GM19328 (cell line): ENCODE data around the gene DOCK7.
"Not testable (repeated sequence)": the region's sequence is repeated elsewhere in the genome, so short reads cannot be mapped to it uniquely, and the experiment has no call there.

Experiments used
- ATAC-seq: cut with Tn5 transposase; IDR thresholded peaks from one replicate; pipeline ENCODE4 v1.9.1; 2021; ENCODE audit warnings: mild to moderate bottlenecking, moderate library complexity; ENCODE audit not compliant: unreplicated experiment

The DOCK7 gene

GRCh38 chr1:62536865-62537264 lies 151.3 kb downstream of the DOCK7 start:
- ATAC-seq, result no peak

DNA sequence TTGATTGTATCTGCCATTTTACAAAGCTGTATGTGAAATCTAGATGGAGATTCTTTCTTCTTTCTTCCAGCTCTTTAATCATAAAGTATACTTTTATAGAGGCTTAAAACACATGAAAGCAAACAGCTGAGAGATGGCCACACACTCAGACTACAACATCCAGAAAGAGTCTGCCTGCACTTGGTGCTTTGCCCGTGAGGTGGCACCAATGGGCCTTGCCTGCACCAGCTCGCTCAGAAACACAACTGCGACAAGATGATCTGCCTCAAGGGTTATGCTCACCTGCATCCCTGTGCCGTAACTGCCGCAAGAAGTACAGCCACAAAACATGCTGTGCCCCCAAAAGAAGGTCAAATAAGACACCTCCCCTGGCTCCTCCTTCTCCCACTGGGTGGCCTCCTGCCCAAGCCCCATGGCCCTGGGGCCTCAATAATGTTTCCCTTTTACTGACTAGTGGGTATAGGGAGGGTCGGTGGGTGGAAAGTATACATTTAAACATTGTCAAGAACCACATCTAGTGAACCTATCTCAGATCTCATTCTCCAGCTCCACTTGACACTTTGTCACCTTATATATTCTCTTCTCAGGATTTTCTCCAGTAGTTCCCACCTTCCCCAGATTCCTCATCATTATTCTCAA lies 157.6 kb downstream of the DOCK7 start:
- no peak for ATAC-seq

- no peak for ATAC-seq
Measured at GRCh38 chr1:62529227-62529626, 159.0 kb downstream of the DOCK7 start.

GRCh38 chr1:62528015-62528414 lies 160.2 kb downstream of the DOCK7 start:
- no peak for ATAC-seq

DNA sequence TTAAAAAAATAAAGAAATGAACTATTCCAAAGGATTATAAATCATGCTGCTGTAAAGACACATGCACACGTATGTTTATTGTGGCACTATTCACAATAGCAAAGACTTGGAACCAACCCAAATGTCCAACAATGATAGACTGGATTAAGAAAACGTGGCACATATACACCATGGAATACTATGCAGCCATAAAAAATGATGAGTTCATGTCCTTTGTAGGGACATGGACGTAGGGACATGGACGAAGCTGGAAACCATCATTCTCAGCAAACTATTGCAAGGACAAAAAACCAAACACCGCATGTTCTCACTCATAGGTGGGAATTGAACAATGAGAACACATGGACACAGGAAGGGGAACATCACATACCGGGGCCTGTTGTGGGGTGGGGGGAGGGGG lies 160.8 kb downstream of the DOCK7 start:
- not testable (repeated sequence) for ATAC-seq

DNA sequence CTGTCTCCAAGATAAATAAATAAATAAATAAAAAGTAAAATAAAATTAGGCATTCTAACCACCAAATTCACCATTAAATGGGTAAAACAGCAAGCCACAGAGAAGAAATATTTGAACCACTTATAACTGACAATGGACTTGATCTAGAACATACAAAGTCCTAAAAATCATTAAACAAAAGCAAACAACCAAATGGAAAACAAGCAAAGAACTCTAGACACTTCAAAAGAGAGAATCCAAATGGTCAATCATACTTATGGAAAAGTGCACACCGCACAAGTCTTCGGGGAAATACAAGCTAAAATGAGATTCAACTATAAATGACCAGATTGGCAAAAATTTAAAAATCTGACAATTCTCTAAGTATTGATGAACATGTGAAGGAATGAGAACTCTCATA lies 164.3 kb downstream of the DOCK7 start:
- no peak for ATAC-seq

GRCh38 chr1:62516600-62516999 lies 171.6 kb downstream of the DOCK7 start:
- ATAC-seq, result no peak

DNA sequence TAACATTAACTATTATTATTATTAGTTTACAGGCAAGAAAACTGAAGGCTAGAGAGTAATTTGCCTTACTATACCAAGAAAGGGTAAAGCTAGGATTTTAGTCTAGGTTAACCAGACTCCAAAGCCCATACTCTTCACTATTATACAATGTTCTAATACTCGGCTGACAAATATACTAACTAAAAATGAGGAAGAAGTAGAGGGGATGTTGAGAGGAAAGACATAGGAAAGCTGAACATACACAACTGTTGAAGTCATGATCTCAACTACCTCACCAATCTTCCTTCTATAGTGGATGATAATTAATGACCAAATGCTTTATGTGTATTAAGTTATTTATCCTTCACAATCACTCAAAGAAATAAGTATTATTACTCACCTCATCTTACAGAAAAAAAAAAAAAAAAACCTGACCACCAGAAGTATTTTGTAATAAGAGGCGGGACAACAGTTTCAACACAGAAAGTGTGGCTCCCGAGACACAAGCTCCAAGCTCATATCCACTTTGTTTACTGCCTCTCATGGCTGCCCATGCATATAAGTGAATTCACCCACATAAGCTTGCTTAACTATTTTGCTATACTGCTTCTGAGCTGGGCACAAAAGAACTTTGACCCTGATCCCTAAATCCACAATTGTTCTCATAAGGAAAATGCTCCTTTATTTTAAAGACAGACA lies 173.3 kb downstream of the DOCK7 start:
- no peak for ATAC-seq

- ATAC-seq, result no peak
Measured at GRCh38 chr1:62513013-62513412, 175.2 kb downstream of the DOCK7 start.

DNA sequence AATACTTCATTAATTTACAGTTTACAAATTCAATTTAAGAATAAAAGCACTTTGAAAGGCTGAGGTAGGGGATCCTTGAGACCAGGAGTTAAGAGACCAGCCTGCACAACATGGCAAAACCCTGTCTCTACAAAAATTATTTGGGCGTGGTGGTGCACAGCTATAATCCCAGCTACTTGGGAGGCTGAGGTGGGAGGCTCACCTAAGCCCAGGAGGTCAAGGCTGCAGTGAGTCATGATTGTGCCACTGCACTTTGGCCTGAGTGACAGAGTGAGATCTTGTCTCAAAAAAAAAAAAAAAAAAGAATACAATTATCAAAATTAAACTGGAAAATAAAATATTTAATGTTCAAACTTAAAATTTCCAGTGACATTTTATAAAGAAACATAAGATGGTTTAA lies 179.2 kb downstream of the DOCK7 start:
- no peak for ATAC-seq

DNA sequence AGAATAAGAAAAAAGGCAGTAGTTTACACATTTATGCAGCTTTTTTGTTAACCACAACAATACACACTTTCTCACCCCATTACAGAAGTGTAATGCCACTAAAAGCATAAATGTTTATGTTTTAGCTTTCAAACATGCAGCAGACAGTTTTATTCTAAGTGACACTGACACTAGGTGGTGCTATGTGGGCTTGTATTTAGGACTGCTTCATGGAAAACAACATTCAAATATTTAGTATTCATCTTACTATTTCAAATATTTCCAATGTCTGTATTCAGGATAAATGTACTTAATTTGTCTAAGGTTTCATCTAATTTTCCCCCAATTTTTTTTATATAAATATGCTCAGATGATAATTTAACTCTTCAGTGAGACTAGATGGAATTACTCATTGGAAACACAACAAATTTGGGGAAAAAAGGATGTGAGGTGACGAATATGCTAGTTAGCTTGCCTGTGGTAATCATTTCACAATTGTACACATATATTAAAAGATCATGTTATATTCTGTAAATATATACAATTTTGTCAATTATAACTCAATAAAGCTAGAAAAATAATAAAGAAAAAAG lies 179.9 kb downstream of the DOCK7 start:
- ATAC-seq, result no peak

GRCh38 chr1:62500210-62500609 lies 188.0 kb downstream of the DOCK7 start:
- ATAC-seq, result no peak

- no peak for ATAC-seq
Measured at GRCh38 chr1:62494137-62494536, 194.0 kb downstream of the DOCK7 start.

DNA sequence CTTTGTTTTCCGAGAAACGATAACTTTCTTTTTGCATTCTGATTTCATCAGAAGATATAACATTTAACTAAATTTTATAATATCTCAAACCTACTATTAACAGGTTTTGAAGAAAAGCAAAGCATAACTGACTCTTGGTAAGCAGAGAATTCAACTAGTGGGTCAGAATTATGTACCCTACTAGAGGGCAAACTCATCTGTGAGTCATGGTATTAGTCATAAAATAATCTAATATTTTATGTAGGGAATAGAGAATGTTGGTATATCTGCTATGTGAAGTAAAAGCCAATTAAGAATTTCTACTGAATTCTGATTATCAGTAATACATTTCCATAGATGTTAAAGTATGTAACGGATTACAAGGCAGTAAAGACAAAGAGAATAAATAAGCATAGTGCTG lies 194.5 kb downstream of the DOCK7 start:
- no peak for ATAC-seq

- ATAC-seq, result no peak
Measured at GRCh38 chr1:62492521-62492920, 195.7 kb downstream of the DOCK7 start.

DNA sequence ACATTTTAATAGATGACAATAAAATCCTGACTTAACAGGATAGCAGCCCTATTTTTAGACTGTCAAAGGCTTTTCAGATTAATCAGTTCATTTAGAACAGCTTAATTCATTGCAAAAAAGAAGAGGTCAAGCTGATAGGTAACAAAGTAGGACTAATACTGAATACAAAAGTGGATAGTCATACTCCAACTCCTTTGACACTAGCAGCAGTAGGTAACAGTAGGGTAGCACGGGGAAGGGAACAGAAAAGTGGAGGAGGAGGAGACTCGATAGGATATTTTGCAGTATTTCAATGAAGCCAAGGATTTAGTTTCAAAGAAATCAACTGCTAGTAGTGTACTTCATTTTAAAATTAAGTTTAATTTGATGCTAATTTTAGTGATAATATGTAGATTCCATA lies 200.2 kb downstream of the DOCK7 start:
- ATAC-seq, result no peak

DNA sequence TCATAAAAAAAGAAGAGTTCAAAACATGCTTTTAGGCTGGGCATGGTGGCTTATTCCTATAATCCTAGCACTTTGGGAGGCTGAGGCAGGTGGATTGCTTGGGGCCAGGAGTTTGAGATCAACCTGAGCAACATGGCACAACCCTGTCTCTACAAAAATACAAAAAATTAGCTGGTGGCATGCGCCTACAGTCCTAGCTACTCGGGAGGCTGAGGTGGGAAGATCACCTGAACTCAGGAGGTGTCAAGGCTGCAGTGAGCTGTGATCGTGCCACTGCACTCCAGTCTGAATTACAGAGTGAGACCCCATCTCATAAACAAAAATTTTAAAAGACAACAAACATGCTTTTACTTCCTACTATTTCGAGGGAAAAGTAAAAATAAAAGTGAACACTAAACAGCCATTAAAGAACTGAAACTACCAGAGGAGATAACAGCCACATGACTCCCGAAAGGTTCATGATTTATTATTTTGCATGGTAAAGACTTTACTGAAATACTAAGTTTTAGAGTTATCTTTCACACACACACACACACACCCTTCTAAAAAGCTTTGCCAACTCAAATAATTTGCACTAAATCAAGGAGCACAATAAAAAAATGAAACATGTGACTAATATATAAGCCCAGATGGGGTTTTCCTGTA lies 203.2 kb downstream of the DOCK7 start:
- no peak for ATAC-seq

- ATAC-seq, result no peak
Measured at GRCh38 chr1:62481681-62482080, 206.5 kb downstream of the DOCK7 start.

GRCh38 chr1:62476525-62477219 lies 211.5 kb downstream of the DOCK7 start:
- no peak for ATAC-seq

- ATAC-seq, result no peak
Measured at GRCh38 chr1:62467092-62467491, 221.1 kb downstream of the DOCK7 start.

GRCh38 chr1:62462370-62462769 lies 225.8 kb downstream of the DOCK7 start:
- ATAC-seq, result no peak
